ENCODE measurements around the gene MED26. TPM values are rescaled to one million over a fixed set of nuclear protein-coding genes. Genes with fewer than 3 reads are reported as not detected.

The MED26 gene
- total RNA-seq, 1 donor from 2014 or later = 15.0 TPM

DNA sequence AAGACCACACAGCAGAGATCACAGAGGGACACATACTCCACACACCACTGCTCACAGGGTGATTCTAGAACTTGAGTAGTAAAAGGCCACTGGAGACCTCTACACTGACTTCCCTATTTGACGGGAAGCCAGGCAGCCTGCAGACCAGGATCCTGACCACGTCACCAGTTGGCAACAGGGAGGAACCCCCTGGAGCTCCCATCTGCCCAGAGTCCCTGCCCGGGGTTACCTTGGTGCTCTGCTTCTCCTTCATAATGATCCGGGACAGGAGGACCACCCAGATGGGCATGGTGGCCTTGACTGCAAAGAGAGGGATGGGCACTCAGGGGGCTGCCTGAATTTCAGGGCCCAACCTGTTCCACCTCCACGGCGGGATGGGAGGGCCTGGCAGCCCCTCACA, 56.7 kb downstream of the MED26 start:
- Histone ChIP-seq H3K4me2 (ENCODE audit: low read length) (peak overlapping the region; percentile 90), H3K36me3 (ENCODE audit: insufficient read depth, low read length) (peaks cover 7% of the 10 kb centered on the region), H3K4me3 (ENCODE audit: insufficient read depth, low read depth, low read length) (peak overlapping the region; percentile 93), H4K20me1 (ENCODE audit: insufficient read depth, low read length) (peaks cover 78% of the 10 kb centered on the region), H3K27me3 (ENCODE audit: insufficient read depth, low read length) (no peaks in the 10 kb centered on the region), H2AFZ (ENCODE audit: low read depth, low read length) (peak overlapping the region; percentile 79), H3K9me3 (ENCODE audit: insufficient read depth, low read depth, low read length) (no peaks in the 10 kb centered on the region), H3K27ac (ENCODE audit: low read depth, low read length) (peak overlapping the region; percentile 76), H3K79me2 (ENCODE audit: insufficient read depth, low read length) (peaks cover 91% of the 10 kb centered on the region), H3K4me1 (ENCODE audit: insufficient read depth, low read length) (peaks cover 22% of the 10 kb centered on the region), H3K9ac (ENCODE audit: low read length) (peak overlapping the region; percentile 96)
- H3K27me3 Mint-ChIP-seq (ENCODE audit: low read depth, unreplicated experiment) = no peaks in the 10 kb centered on the region
- FAIRE-seq (no peak), DNase-seq (ENCODE audit: low read depth) (peak; percentile 36)
- peak overlapping the region; percentile 94 for H3K4me3 Mint-ChIP-seq (ENCODE audit: unreplicated experiment)
- H3K4me1 Mint-ChIP-seq (ENCODE audit: low read depth, unreplicated experiment) = peaks cover 29% of the 10 kb centered on the region
- H3K9me3 Mint-ChIP-seq (ENCODE audit: unreplicated experiment) = no peaks in the 10 kb centered on the region
- peak overlapping the region; percentile 80 for H3K27ac Mint-ChIP-seq (ENCODE audit: unreplicated experiment)
- H3K36me3 Mint-ChIP-seq (ENCODE audit: low read depth, unreplicated experiment) = peaks cover 12% of the 10 kb centered on the region
- TF ChIP-seq EZH2 (IDR thresholded peaks at IDR 0.05; ENCODE audit: insufficient read depth, low read length) (no peak), CTCF (IDR thresholded peaks at IDR 0.05; ENCODE audit: insufficient read depth, low read depth, low read length) (no peak)

DNA sequence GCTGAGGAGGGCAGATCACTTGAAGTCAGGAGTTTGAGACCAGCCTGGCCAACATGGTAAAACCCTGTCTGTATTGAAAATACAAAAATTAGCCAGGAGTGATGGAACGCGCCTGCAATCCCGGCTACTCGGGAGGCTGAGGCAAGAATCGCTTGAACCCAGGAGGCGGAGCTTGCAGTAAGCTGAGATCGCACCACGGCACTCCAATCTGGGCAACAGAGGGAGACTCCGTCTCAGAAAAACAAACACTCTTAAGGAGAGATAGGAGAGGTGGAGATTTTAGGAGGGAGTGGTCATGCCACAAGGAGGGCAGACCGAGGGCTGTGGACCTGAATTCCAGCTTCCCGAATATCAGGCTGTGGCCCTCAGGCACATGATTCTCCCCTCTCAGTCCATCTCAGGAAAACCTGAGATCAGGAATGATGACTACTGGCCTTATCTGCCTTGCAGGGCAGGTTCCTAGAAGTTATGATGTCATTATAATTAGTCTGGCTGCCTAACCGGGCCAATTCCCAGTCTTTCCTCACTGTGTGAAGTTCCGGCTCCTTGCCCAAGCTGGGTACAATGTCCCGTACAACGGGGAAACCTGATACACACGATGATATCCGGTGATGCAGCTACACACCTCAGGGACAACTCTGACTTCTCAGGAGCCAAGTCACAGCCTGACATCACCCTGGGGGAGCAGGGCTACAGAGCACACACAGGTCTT, 58.2 kb downstream of the MED26 start:
- DNase-seq (ENCODE audit: low read depth) (no peak), FAIRE-seq (no peak)
- Histone ChIP-seq H3K79me2 (ENCODE audit: insufficient read depth, low read length) (peaks cover 78% of the 10 kb centered on the region), H3K27me3 (ENCODE audit: insufficient read depth, low read length) (no peaks in the 10 kb centered on the region), H2AFZ (ENCODE audit: low read depth, low read length) (no peak overlapping the region), H3K9me3 (ENCODE audit: insufficient read depth, low read depth, low read length) (no peaks in the 10 kb centered on the region), H3K4me1 (ENCODE audit: insufficient read depth, low read length) (peaks cover 22% of the 10 kb centered on the region), H3K4me2 (ENCODE audit: low read length) (peak overlapping the region; percentile 61), H3K4me3 (ENCODE audit: insufficient read depth, low read depth, low read length) (no peak overlapping the region), H4K20me1 (ENCODE audit: insufficient read depth, low read length) (peaks cover 69% of the 10 kb centered on the region), H3K36me3 (ENCODE audit: insufficient read depth, low read length) (peaks cover 13% of the 10 kb centered on the region), H3K9ac (ENCODE audit: low read length) (peak overlapping the region; percentile 58), H3K27ac (ENCODE audit: low read depth, low read length) (peak overlapping the region; percentile 16)
- peak overlapping the region; percentile 96 for H3K27ac Mint-ChIP-seq (ENCODE audit: unreplicated experiment)
- no peaks in the 10 kb centered on the region for H3K9me3 Mint-ChIP-seq (ENCODE audit: unreplicated experiment)
- peaks cover 10% of the 10 kb centered on the region for H3K36me3 Mint-ChIP-seq (ENCODE audit: low read depth, unreplicated experiment)
- H3K4me1 Mint-ChIP-seq (ENCODE audit: low read depth, unreplicated experiment) = peaks cover 29% of the 10 kb centered on the region
- H3K4me3 Mint-ChIP-seq (ENCODE audit: unreplicated experiment) = peak overlapping the region; percentile 94
- H3K27me3 Mint-ChIP-seq (ENCODE audit: low read depth, unreplicated experiment) = no peaks in the 10 kb centered on the region
- TF ChIP-seq EZH2 (IDR thresholded peaks at IDR 0.05; ENCODE audit: insufficient read depth, low read length) (no peak), CTCF (IDR thresholded peaks at IDR 0.05; ENCODE audit: insufficient read depth, low read depth, low read length) (no peak)

DNA sequence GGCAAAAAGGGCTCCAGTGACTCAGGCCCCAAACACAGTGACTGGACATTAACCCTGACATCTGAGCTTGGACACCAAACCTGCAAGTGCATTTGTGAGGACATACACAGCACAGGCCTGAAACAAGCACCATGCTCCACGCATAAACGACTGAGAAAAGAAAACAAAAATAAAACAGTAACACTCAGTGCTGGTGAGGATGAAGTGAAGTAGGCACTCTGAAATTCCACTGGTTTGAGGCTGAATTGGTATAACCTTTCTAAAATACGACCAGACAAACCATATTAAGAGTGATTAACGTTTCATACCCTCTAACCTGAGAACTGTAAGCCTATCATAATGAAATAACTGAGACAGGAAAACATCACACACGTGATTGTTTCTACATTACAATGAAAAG, 61.3 kb downstream of the MED26 start:
- Histone ChIP-seq H3K4me1 (ENCODE audit: insufficient read depth, low read length) (peaks cover 11% of the 10 kb centered on the region), H3K36me3 (ENCODE audit: insufficient read depth, low read length) (peaks cover 38% of the 10 kb centered on the region), H3K27me3 (ENCODE audit: insufficient read depth, low read length) (no peaks in the 10 kb centered on the region), H4K20me1 (ENCODE audit: insufficient read depth, low read length) (peaks cover 64% of the 10 kb centered on the region), H3K9ac (ENCODE audit: low read length) (no peak overlapping the region), H2AFZ (ENCODE audit: low read depth, low read length) (no peak overlapping the region), H3K9me3 (ENCODE audit: insufficient read depth, low read depth, low read length) (no peaks in the 10 kb centered on the region), H3K79me2 (ENCODE audit: insufficient read depth, low read length) (peaks cover 50% of the 10 kb centered on the region), H3K4me3 (ENCODE audit: insufficient read depth, low read depth, low read length) (no peak overlapping the region), H3K4me2 (ENCODE audit: low read length) (no peak overlapping the region), H3K27ac (ENCODE audit: low read depth, low read length) (no peak overlapping the region)
- Mint-ChIP-seq H3K4me3 (ENCODE audit: unreplicated experiment) (no peak overlapping the region), H3K36me3 (ENCODE audit: low read depth, unreplicated experiment) (peaks cover 13% of the 10 kb centered on the region), H3K27me3 (ENCODE audit: low read depth, unreplicated experiment) (no peaks in the 10 kb centered on the region), H3K4me1 (ENCODE audit: low read depth, unreplicated experiment) (peaks cover 17% of the 10 kb centered on the region), H3K9me3 (ENCODE audit: unreplicated experiment) (no peaks in the 10 kb centered on the region), H3K27ac (ENCODE audit: unreplicated experiment) (no peak overlapping the region)
- no peak for FAIRE-seq
- DNase-seq (ENCODE audit: low read depth) = no peak
- no peak for TF ChIP-seq EZH2 (IDR thresholded peaks at IDR 0.05; ENCODE audit: insufficient read depth, low read length)
- TF ChIP-seq CTCF (IDR thresholded peaks at IDR 0.05; ENCODE audit: insufficient read depth, low read depth, low read length) = no peak
